GM23338 (cell line): ENCODE data around the gene CDV3.

ENCODE experiments used
- CREB1 ChIP-seq: fragments of 250-450 bp; sonication (Bioruptor Pico); IDR thresholded peaks from 2 replicates; pipeline ENCODE4 v1.5.0; 2020; ENCODE audit warnings: low read depth, mild to moderate bottlenecking, moderate library complexity
- CTCF ChIP-seq, 2 experiments: fragments of 200-600 bp in 1 of 2; sonication (generic) in 1 of 2; conservative IDR thresholded peaks; 2 replicates each; pipeline versions ENCODE4 v1.5.1 to v1.6.1; 2016 to 2017; ENCODE audit warnings: antibody characterized with exemption in 2 of 2, low read depth in 2 of 2, mild to moderate bottlenecking in 2 of 2, moderate library complexity in 1 of 2
- EZH2 ChIP-seq: fragments of 200-600 bp; sonication (generic); IDR thresholded peaks from one replicate; pipeline ENCODE4 v1.8.0; 2017; ENCODE audit warnings: antibody characterized with exemption, mild to moderate bottlenecking, low read depth; ENCODE audit not compliant: unreplicated experiment
- EZH2phosphoT487 ChIP-seq: fragments of 200-600 bp; sonication (generic); IDR thresholded peaks from one replicate; pipeline ENCODE4 v1.8.1; 2018; ENCODE audit warnings: antibody characterized with exemption; ENCODE audit not compliant: unreplicated experiment
- JUNB ChIP-seq: IDR thresholded peaks from one replicate; pipeline ENCODE4 v1.6.1; 2016; ENCODE audit warnings: antibody characterized with exemption; ENCODE audit not compliant: unreplicated experiment
- POLR2AphosphoS5 ChIP-seq: IDR thresholded peaks from 2 replicates; pipeline ENCODE4 v1.6.1; 2016; ENCODE audit warnings: antibody characterized with exemption, low read depth
- REST ChIP-seq: IDR thresholded peaks from one replicate; pipeline ENCODE4 v1.6.1; 2018; ENCODE audit warnings: antibody characterized with exemption; ENCODE audit not compliant: unreplicated experiment

- TF ChIP-seq CTCF (conservative IDR thresholded peaks at IDR 0.05; ENCODE audit: low read depth in 2 of 2) (no peak), REST (no peak), EZH2phosphoT487 (no peak), POLR2AphosphoS5 (no peak), EZH2 (no peak), CREB1 (CRISPR knock-in tag) (no peak), JUNB (no peak)
Observed at GRCh38 chr3:133563186-133563591, 10.3 kb upstream of the CDV3 start.
